Karpas-422 (cell line): ENCODE measurements around the gene TRPM2. TPM values are rescaled to one million over a fixed set of nuclear protein-coding genes. Genes with fewer than 3 reads are reported as not detected.

Experiments
- DNase-seq: peaks from one replicate; pipeline ENCODE4 v3.0.0-alpha.2; 2015
- H2AFZ ChIP-seq: fragments of 200-600 bp; sonication (generic); 2 replicates; pipeline ENCODE4 v1.6.1; 2014; ENCODE audit warnings: antibody characterized with exemption, low read length, mixed read lengths
- H3K27ac ChIP-seq: fragments of 200-600 bp; sonication (generic); 2 replicates; pipeline ENCODE4 v1.5.1; 2014; ENCODE audit warnings: mild to moderate bottlenecking, low read length, moderate library complexity
- H3K27me3 ChIP-seq: fragments of 200-600 bp; sonication (generic); 2 replicates; pipeline ENCODE4 v1.6.1; 2014; ENCODE audit warnings: low read length, mixed read lengths
- H3K36me3 ChIP-seq: fragments of 200-600 bp; sonication (generic); 2 replicates; pipeline ENCODE4 v1.6.1; 2014; ENCODE audit warnings: low read length, mixed read lengths; ENCODE audit not compliant: insufficient read depth
- H3K4me1 ChIP-seq: fragments of 200-600 bp; sonication (generic); 2 replicates; pipeline ENCODE4 v1.6.1; 2014; ENCODE audit warnings: mild to moderate bottlenecking, low read length, mixed read lengths
- H3K4me2 ChIP-seq: fragments of 200-600 bp; sonication (generic); 2 replicates; pipeline ENCODE4 v1.6.1; 2014; ENCODE audit warnings: low read length, low read depth, mild to moderate bottlenecking; ENCODE audit not compliant: poor library complexity, severe bottlenecking
- H3K4me3 ChIP-seq: fragments of 200-600 bp; sonication (generic); 2 replicates; pipeline ENCODE4 v1.5.1; 2014; ENCODE audit warnings: mild to moderate bottlenecking, antibody characterized with exemption, low read length, mixed read lengths
- H3K79me2 ChIP-seq: fragments of 200-600 bp; sonication (generic); 2 replicates; pipeline ENCODE4 v1.6.1; 2014; ENCODE audit warnings: mild to moderate bottlenecking, low read length, mixed read lengths
- H3K9ac ChIP-seq: fragments of 200-600 bp; sonication (generic); 2 replicates; pipeline ENCODE4 v1.6.0; 2014; ENCODE audit warnings: low read length
- H3K9me2 ChIP-seq: fragments of 200-600 bp; sonication (generic), shearing (Covaris generic); replicated peaks from 2 replicates; pipeline ENCODE4 v1.6.0; 2014; ENCODE audit warnings: mild to moderate bottlenecking, low read length, moderate library complexity; ENCODE audit not compliant: insufficient read depth
- H3K9me3 ChIP-seq: fragments of 300-700, 200-600 bp; sonication (generic); 2 replicates; pipeline ENCODE4 v1.6.1; 2014; ENCODE audit warnings: low read length, mixed read lengths
- H4K20me1 ChIP-seq: fragments of 200-600 bp; sonication (generic); 2 replicates; pipeline ENCODE4 v1.6.1; 2014; ENCODE audit warnings: mild to moderate bottlenecking, antibody characterized with exemption, low read length, low read depth; ENCODE audit not compliant: insufficient read depth
- total RNA-seq: library from RNA; depleted of rRNA; stranded (reverse); fragments of >200 nt; shearing (Covaris generic); gene quantifications from 2 replicates; pipeline ENCODE4 v1.2.3, GENCODE V29; 2014; ENCODE audit warnings: low replicate concordance

TRPM2 gene
- total RNA-seq, 1 experiment from 2014 or later = not detected

DNA sequence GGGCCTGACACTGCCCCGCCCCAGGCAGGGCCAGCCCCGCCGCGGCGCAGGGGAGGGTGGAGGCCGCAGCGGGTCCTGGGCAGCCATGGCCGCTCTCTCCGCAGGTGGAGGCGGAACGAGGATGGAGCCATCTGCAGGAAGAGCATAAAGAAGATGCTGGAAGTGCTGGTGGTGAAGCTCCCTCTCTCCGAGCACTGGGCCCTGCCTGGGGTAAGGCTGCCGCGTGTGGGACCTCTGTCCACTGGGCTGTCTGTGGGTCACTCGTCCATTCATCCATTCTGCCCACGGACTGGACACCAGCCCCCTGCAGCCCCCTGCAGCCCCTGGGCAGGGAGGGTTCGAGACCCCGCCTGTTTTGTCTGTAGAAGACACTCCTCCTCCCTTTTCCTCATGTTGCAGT lies 83.5 kb downstream of the TRPM2 start:
- Histone ChIP-seq H3K27me3 (no peaks in the 10 kb centered on the region), H3K27ac (no peak overlapping the region), H4K20me1 (no peaks in the 10 kb centered on the region), H2AFZ (no peak overlapping the region), H3K4me2 (no peak overlapping the region), H3K4me3 (no peak overlapping the region), H3K9ac (no peak overlapping the region), H3K4me1 (no peaks in the 10 kb centered on the region), H3K9me2 (no peaks in the 10 kb centered on the region), H3K79me2 (no peaks in the 10 kb centered on the region), H3K36me3 (no peaks in the 10 kb centered on the region), H3K9me3 (no peaks in the 10 kb centered on the region)
- DNase-seq = no peak

DNA sequence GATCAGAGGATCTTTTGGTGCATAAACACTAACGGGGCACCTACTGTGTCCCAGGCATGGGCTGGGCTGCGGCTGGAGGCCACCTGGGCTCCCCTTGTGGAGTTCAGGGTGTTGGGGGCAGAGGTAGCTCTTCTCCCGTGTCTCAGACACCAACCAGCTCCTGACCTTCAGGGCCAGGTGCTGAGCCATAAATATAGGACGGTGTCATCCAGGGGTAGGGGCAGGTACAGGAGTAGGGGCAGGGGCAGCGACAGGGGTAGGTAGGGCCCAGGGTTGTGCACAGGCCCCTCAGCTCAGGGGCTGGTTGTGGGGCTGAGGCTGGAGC lies 83.9 kb downstream of the TRPM2 start:
- DNase-seq = no peak

DNA sequence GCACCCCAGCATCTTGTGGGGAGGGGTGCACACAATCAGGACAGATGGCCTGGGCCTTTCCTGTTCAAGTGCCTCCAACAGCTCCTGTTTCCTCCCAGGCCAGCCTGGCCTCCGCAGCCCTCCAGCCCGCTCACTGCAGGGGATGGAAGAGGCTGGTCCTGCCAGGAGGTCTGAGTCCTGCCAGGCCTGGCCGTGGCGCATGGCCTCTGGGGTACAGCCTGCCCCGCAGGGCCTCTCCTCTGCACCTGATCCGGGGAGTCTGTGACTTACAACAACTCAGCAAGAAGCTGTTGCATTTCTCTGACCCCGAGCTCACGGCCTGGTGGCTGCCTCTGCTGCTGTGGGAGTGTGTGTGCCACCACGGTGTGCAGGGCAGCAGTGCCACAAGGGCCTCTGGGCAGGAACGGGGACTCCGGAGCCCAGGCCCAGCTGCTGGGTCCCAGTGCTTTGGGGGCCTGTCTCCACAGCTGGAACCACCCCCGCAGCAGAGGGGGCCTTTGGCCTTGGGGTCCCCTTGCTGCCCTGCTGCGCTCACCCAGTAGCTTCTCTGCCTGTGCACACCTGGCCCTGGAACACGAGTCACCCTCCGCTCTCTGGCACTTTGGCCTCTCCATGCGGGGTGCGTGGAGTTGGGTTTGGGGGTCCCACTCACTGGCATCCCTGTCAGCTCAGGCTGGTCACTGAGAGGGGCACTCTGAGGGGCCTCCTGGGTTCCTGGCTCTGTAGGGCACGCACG lies 84.4 kb downstream of the TRPM2 start:
- Histone ChIP-seq H3K27me3 (no peaks in the 10 kb centered on the region), H3K9me3 (no peaks in the 10 kb centered on the region), H3K4me1 (no peaks in the 10 kb centered on the region), H4K20me1 (no peaks in the 10 kb centered on the region), H2AFZ (no peak overlapping the region), H3K36me3 (no peaks in the 10 kb centered on the region), H3K27ac (no peak overlapping the region), H3K9ac (no peak overlapping the region), H3K9me2 (no peaks in the 10 kb centered on the region), H3K4me2 (no peak overlapping the region), H3K4me3 (no peak overlapping the region), H3K79me2 (no peaks in the 10 kb centered on the region)
- DNase-seq = no peak

More for the DNA sequence above, 83.9 kb downstream of the TRPM2 start:
- no peaks in the 10 kb centered on the region for H3K27me3 ChIP-seq
- no peak overlapping the region for H3K4me2 ChIP-seq
- no peaks in the 10 kb centered on the region for H3K36me3 ChIP-seq
- no peak overlapping the region for H3K9ac ChIP-seq
- H3K4me1 ChIP-seq = no peaks in the 10 kb centered on the region
- no peaks in the 10 kb centered on the region for H3K79me2 ChIP-seq
- no peaks in the 10 kb centered on the region for H3K9me3 ChIP-seq
- H3K9me2 ChIP-seq = no peaks in the 10 kb centered on the region
- H3K4me3 ChIP-seq = no peak overlapping the region
- no peak overlapping the region for H2AFZ ChIP-seq
- no peak overlapping the region for H3K27ac ChIP-seq
- no peaks in the 10 kb centered on the region for H4K20me1 ChIP-seq

DNA sequence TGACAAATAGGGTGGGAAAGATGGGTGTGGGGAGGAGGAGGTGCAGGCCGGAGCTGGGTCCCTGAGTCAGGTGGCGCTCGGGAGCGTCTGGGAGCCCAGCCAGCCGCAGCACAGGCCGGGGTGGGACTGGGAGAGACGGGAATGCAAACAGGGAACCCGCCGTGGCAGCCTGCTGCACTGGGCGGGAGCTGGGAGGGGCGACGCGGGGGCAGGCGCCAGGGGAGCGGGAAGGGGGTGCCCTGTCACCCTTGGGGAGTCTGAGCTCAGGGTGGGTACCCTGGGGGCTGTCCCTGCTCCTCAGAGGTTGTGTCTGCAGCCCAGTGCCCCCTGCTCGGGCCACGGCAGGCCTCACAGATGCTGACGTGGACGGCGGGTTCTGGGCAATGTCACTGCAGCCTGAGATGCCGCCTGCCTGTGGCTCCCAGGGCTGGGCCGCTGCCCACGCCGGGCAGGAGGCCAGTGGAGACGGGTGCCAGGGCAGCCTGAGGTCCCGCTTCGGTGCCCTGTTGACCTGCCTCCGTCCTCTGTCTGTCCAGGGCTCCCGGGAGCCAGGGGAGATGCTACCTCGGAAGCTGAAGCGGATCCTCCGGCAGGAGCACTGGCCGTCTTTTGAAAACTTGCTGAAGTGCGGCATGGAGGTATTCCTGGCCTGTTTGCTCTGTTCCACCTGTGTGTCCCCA lies 85.2 kb downstream of the TRPM2 start:
- Histone ChIP-seq H3K79me2 (no peaks in the 10 kb centered on the region), H3K9me2 (no peaks in the 10 kb centered on the region), H3K4me3 (no peak overlapping the region), H3K9ac (no peak overlapping the region), H2AFZ (no peak overlapping the region), H4K20me1 (no peaks in the 10 kb centered on the region), H3K4me2 (no peak overlapping the region), H3K9me3 (no peaks in the 10 kb centered on the region), H3K4me1 (no peaks in the 10 kb centered on the region), H3K36me3 (no peaks in the 10 kb centered on the region), H3K27ac (no peak overlapping the region), H3K27me3 (no peaks in the 10 kb centered on the region)
- DNase-seq = no peak

DNA sequence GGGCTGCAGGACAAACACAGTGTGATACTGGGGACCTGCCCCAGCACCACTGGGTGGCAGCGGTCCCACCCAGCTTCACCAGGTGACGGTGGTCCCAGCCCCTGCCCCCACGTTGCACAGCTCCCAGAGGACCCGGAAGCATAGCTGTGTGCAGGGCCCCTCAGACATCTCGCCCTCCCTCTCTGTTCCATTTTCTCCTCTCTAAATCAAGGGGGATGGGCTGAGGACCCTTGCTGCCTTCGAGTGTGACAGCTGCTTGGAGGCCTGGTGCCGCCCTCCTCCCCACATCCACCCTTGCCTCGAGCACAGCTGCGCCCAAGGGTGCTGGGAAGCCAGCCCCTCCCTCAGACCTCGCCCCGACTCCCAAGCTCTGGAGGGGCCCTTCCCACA lies 85.8 kb downstream of the TRPM2 start:
- H3K36me3 ChIP-seq = no peaks in the 10 kb centered on the region
- H3K9me3 ChIP-seq = no peaks in the 10 kb centered on the region
- no peaks in the 10 kb centered on the region for H3K4me1 ChIP-seq
- DNase-seq = no peak
- no peak overlapping the region for H3K4me3 ChIP-seq
- no peaks in the 10 kb centered on the region for H3K79me2 ChIP-seq
- H2AFZ ChIP-seq = no peak overlapping the region
- no peaks in the 10 kb centered on the region for H3K9me2 ChIP-seq
- no peak overlapping the region for H3K9ac ChIP-seq
- H3K27me3 ChIP-seq = no peaks in the 10 kb centered on the region
- H3K4me2 ChIP-seq = no peak overlapping the region
- no peaks in the 10 kb centered on the region for H4K20me1 ChIP-seq
- H3K27ac ChIP-seq = no peak overlapping the region

DNA sequence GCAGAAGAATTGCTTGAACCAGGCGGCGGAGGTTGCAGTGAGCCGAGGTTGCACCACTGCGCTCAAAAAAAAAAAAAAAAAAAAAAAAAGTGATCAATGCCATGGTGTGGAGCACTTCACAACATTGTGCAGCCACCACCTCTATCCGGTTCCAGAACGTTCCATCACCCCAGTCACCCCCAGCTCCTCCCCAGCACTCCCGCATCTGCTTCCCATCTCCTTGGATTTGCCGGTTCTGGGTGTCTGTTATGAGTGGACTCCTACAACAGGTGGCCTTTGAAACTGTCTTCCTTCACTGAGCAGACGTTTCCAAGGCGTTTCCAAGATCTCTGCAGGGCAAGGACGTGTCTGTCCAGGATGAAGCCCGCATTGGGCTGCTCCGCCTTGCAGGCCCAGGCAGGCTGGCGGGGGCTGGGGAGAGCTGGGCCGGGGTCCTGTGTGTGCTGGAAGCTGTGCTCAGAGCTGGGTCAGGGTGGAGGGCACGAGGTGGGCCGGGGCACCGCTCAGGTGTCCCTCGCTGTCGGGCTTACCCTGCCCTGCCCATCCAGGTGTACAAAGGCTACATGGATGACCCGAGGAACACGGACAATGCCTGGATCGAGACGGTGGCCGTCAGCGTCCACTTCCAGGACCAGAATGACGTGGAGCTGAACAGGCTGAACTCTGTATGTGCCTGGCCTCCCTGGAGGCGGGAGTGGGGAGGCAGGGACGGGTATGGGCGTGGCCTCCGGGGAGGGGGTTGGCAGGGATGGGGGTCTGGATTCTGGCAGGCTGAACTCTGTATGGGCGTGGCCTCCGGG lies 87.0 kb downstream of the TRPM2 start:
- H3K36me3 ChIP-seq = no peaks in the 10 kb centered on the region
- no peak overlapping the region for H2AFZ ChIP-seq
- H3K27me3 ChIP-seq = no peaks in the 10 kb centered on the region
- H4K20me1 ChIP-seq = no peaks in the 10 kb centered on the region
- DNase-seq = no peak
- no peak overlapping the region for H3K9ac ChIP-seq
- H3K27ac ChIP-seq = no peak overlapping the region
- no peak overlapping the region for H3K4me2 ChIP-seq
- no peak overlapping the region for H3K4me3 ChIP-seq
- H3K4me1 ChIP-seq = no peaks in the 10 kb centered on the region
- no peaks in the 10 kb centered on the region for H3K9me3 ChIP-seq
- no peaks in the 10 kb centered on the region for H3K79me2 ChIP-seq
- H3K9me2 ChIP-seq = no peaks in the 10 kb centered on the region

DNA sequence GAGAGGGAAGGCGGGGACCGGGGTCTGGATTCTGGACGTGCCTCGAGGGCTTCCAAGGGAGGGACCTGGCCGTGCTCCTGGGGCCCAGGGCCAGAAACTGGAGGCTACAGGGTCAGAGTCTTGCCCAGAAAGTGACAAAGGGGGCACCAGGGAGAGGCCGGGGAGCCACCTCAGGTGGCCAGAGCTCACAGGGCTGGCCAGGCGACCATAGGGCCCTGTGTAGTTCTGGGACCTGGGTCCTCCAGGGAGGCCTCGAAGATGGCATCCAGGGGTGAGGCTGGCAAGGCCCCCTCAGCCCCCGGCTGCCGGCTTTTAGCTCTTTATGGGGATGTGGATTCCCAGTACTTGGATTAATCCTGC lies 87.6 kb downstream of the TRPM2 start:
- Histone ChIP-seq H3K4me1 (no peaks in the 10 kb centered on the region), H3K9ac (no peak overlapping the region), H2AFZ (no peak overlapping the region), H3K27me3 (no peaks in the 10 kb centered on the region), H3K9me3 (no peaks in the 10 kb centered on the region), H4K20me1 (no peaks in the 10 kb centered on the region), H3K27ac (no peak overlapping the region), H3K79me2 (no peaks in the 10 kb centered on the region), H3K4me2 (no peak overlapping the region), H3K36me3 (no peaks in the 10 kb centered on the region), H3K4me3 (no peak overlapping the region), H3K9me2 (no peaks in the 10 kb centered on the region)
- no peak for DNase-seq

DNA sequence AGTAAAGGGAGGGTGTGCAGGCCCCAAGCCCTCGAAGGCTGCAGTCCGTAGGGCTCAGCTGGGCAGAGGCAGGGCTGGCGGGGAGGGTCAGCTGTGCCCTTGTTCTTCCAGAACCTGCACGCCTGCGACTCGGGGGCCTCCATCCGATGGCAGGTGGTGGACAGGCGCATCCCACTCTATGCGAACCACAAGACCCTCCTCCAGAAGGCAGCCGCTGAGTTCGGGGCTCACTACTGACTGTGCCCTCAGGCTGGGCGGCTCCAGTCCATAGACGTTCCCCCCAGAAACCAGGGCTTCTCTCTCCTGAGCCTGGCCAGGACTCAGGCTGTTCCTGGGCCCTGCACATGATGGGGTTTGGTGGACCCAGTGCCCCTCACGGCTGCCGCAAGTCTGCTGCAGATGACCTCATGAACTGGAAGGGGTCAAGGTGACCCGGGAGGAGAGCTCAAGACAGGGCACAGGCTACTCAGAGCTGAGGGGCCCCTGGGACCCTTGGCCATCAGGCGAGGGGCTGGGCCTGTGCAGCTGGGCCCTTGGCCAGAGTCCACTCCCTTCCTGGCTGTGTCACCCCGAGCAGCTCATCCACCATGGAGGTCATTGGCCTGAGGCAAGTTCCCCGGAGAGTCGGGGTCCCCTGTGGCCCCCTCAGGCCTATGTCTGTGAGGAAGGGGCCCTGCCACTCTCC lies 88.3 kb downstream of the TRPM2 start:
- Histone ChIP-seq H3K9me3 (no peaks in the 10 kb centered on the region), H3K79me2 (no peaks in the 10 kb centered on the region), H4K20me1 (no peaks in the 10 kb centered on the region), H3K4me3 (no peak overlapping the region), H3K9ac (no peak overlapping the region), H3K27me3 (no peaks in the 10 kb centered on the region), H3K36me3 (no peaks in the 10 kb centered on the region), H3K4me1 (no peaks in the 10 kb centered on the region), H3K4me2 (no peak overlapping the region), H3K27ac (no peak overlapping the region), H2AFZ (no peak overlapping the region), H3K9me2 (no peaks in the 10 kb centered on the region)
- no peak for DNase-seq
